Endothelial cell of umbilical vein (primary cell): ENCODE results near the gene KYAT1.

ENCODE experiments used
- FOS ChIP-seq: IDR thresholded peaks from 2 replicates; pipeline ENCODE4 v1.6.1; 2011; ENCODE audit warnings: mild to moderate bottlenecking, low read length, moderate library complexity, borderline replicate concordance; ENCODE audit not compliant: insufficient read depth
- POLR2A ChIP-seq: IDR thresholded peaks from 2 replicates; pipeline ENCODE4 v1.6.1; 2012; ENCODE audit warnings: low read depth, mild to moderate bottlenecking, control low read depth, low read length

- no peak for TF ChIP-seq FOS
- TF ChIP-seq POLR2A: no peak
Observed at GRCh38 chr9:128916204-128916603, 34.5 kb upstream of the KYAT1 start.
